ENCODE data around the gene IL2RG.

The IL2RG gene

GRCh38 chrX:71107762-71108360, 3.5 kb downstream of the IL2RG start:
- peak; percentile 30 for DNase-seq

DNA sequence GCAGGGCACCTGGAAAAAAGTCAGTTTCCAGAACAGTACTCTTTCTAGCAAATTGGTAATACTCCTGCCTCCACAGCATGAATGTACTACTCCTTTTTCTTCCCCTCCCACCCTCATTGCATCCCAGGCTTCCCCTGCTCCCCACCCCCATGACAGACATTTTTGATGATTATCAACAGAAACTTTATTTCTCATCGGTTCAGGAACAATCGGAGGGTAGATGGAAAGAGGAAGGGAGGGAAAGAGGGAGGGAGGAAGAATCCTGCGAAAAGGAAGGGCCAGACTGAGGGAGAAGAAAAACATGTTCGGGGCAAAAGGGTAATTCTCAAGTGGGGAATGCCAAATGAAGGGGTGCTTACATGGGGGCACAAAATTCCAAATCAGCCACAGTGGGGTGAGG, 4.1 kb downstream of the IL2RG start:
- DNase-seq, result no peak

- no peak for DNase-seq
These were observed 5.0 kb downstream of the IL2RG start, which contains the start of gene CXorf65 for GRCh38 chrX:71106427-71106826. Gene CXorf65, minus strand, starts transcription at chrX:71106740. Its CDS starts 184 bp downstream, at chrX:71106556.

DNA sequence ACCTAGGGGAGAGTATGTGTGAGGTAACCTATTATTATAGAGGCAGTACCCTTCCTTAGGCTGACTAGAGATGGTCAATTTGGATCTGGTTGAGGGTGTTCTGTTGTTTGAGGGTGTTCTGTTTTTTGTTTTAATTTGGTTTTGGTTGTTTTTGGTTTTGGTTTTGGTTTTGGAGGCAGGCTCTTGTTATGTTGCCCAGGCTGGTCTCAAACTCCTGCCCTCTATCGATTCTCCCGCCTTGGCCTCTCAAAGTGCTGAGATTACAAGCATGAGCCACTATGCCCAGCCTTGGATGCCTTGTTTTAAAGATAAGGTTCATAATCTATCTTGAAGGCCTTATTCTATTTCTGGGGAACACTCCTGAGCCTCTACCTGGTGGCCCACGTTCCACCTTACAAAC, 5.7 kb downstream of the IL2RG start:
- no peak for DNase-seq

- peak; percentile 45 for DNase-seq
These were observed 8.0 kb downstream of the IL2RG start for GRCh38 chrX:71103110-71103983.

GRCh38 chrX:71102292-71102691, 9.1 kb downstream of the IL2RG start:
- no peak for DNase-seq

DNA sequence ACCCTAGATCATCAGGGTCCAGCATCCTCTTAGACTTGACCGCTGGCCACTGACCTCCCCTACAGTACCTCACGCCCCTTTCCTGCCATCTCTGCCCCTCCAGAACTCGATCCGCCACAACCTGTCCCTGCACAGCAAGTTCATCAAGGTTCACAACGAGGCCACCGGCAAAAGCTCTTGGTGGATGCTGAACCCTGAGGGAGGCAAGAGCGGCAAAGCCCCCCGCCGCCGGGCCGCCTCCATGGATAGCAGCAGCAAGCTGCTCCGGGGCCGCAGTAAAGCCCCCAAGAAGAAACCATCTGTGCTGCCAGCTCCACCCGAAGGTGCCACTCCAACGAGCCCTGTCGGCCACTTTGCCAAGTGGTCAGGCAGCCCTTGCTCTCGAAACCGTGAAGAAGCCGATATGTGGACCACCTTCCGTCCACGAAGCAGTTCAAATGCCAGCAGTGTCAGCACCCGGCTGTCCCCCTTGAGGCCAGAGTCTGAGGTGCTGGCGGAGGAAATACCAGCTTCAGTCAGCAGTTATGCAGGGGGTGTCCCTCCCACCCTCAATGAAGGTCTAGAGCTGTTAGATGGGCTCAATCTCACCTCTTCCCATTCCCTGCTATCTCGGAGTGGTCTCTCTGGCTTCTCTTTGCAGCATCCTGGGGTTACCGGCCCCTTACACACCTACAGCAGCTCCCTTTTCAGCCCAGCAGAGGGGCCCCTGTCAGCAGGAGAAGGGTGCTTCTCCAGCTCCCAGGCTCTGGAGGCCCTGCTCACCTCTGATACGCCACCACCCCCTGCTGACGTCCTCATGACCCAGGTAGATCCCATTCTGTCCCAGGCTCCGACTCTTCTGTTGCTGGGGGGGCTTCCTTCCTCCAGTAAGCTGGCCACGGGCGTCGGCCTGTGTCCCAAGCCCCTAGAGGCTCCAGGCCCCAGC, 10.5 kb downstream of the IL2RG start:
- DNase-seq, result no peak

DNA sequence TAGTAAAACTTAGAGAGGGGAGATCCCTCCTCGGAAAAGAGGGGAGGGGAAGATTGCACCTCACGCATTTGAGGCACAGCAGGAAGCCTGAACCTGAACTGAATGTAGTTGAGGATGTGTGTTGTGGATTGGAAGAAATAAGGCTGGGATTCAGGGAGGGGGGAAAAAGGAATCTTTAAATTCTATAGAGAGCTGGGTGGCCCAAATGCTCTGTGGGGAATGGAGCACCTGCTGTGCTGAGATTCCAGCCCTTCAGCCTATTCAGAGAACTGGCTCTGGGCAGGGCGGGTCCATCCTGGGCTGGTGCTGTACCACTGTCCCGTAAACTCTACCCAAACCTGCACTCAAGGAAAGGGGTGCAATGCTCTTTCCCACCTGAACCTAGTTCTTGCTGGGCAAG, 11.6 kb downstream of the IL2RG start:
- DNase-seq, result no peak

- DNase-seq, result no peak
These were observed 12.3 kb downstream of the IL2RG start for GRCh38 chrX:71098951-71099506.

- DNase-seq, result peak; percentile 77
These were observed 13.1 kb downstream of the IL2RG start for GRCh38 chrX:71098302-71098701.

GRCh38 chrX:71096760-71097032, 14.7 kb downstream of the IL2RG start:
- DNase-seq, result no peak

GRCh38 chrX:71095981-71096759, 15.2 kb downstream of the IL2RG start:
- DNase-seq, result no peak

GRCh38 chrX:71095555-71095980, 15.8 kb downstream of the IL2RG start, which contains the start of gene FOXO4:
Gene FOXO4, plus strand, starts transcription at chrX:71095851. Its CDS starts 678 bp downstream, at chrX:71096529.
- peak; percentile 88 for DNase-seq

DNA sequence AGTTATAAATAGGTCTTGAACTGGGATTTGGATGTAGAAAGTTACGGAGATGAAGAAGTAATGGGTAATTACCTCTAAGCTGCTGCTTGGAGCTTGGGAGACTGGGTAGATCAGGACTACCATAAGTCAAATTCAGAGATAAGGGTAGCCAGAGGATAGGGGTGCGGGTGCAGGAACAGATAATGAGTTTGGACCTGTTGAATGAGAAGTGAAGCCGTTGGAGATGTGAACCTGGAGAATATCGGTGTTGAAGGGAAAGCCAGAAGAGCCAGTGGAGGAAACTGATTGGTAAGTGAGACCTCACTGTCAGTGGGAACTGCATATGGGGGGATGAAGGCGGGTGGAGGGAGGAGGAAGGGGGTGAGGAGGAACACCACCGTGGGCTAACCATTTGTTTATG, 16.3 kb downstream of the IL2RG start:
- no peak for DNase-seq

- no peak for DNase-seq
These were observed 20.1 kb downstream of the IL2RG start for GRCh38 chrX:71091263-71091662.

DNA sequence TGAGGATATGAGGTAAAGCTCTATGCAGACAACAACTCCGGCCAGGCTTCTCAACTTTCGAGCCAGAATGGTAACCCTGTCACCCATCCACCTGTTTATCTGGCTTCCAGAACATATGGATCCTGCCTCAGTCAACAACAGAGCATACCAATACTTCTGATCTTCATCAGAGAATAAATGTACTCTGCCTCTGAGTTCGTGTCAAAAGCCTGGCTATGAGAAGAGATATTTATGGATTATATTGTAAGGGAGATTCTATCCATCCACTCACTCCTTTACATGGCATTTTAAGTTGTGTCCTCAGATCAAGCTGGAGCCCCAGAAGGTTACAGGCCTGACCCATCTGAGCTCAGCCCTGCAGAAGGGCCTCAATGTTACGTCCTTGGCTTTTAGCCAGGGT, 25.5 kb downstream of the IL2RG start:
- no peak for DNase-seq

DNA sequence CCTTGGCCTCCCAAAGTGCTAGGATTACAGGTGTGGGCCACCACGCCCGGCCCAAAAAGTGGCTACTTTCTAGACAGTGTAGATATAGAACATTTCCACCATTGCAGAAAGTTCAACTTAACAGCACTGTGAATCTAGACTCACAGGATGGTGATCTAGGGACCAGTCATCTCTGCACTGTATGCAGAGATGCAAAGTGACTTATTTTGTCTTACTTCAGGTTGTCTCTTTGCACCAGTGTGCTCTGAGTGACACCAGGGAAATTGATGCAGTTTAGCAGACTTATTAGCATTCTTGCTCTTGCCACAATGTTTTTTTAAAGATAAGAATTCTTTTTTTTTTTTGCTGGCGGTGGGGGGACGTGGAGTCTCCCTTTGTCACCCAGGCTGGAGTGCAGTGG, 28.6 kb downstream of the IL2RG start:
- DNase-seq, result no peak

- DNase-seq, result no peak
These were observed 29.2 kb downstream of the IL2RG start for GRCh38 chrX:71082124-71082647.

DNA sequence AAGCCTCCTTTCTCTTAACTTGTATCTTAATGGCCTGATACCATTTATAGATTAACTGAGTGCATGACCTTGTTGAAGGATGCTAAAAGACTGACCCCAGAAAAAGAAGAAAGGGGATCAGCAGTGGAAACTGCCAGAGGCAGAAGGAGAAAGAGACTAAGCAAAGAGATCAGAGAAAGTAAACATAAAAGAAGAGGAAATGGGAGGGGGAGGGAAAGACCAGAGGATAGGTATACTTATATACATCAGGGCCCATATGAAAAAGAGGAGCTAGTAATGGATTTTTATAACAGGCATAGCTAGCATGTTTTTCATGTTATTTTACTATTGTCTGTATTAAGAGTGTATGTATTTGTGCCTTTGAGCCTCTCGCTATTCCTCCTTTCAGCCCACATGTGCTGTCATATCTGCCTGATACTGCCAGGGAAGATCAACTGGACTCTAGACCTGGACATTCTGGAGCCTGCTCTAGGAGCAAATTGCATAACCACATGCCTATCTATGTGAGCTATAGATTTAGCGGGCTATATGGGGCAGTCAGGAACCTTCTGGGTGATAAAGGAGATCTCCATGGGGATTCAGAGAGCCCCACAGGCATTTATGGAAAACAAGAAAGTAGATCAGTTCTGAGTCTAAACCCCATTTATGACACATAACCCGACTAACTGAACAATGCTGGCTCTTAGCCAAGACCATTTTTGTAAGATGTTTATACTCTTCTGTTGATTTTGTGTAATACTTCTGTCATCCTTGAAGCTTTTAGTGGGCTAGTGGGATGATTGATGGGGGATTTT, 29.9 kb downstream of the IL2RG start:
- no peak for DNase-seq

GRCh38 chrX:71070531-71070930, 40.8 kb downstream of the IL2RG start:
- DNase-seq, result no peak
